ENCODE measurements around the gene PRKCB. TPM values are rescaled to one million over a fixed set of nuclear protein-coding genes. Genes with fewer than 3 reads are reported as not detected.
A peak's percentile ranks its signal among the peaks of the same experiment; 100 is the strongest.
"Not testable (repeated sequence)": the region's sequence is repeated elsewhere in the genome, so short reads cannot be mapped to it uniquely, and the experiment has no call there.

The PRKCB gene
- total RNA-seq, 2 experiments from 2014 or later = 77.8 to 81.0 TPM

- ChIA-PET CTCF (no interaction called here), POLR2A (no interaction called here)
- no peaks in the 10 kb centered on the region for H3K27me3 Mint-ChIP-seq
- peaks cover 20% of the 10 kb centered on the region for H3K4me1 Mint-ChIP-seq
- no peak overlapping the region for H3K27ac Mint-ChIP-seq
- no peak overlapping the region for H3K4me3 Mint-ChIP-seq
- H3K9me3 Mint-ChIP-seq = no peaks in the 10 kb centered on the region
- peaks cover 21% of the 10 kb centered on the region for H3K36me3 Mint-ChIP-seq (ENCODE audit: low read depth)
- DNase-seq = no peak
These were observed 166.8 kb downstream of the PRKCB start for GRCh38 chr16:24002619-24003018.

GRCh38 chr16:24005577-24005976 lies 169.8 kb downstream of the PRKCB start:
- no peaks in the 10 kb centered on the region for H3K9me3 Mint-ChIP-seq
- H3K27ac Mint-ChIP-seq = no peak overlapping the region
- no peak for DNase-seq
- ChIA-PET CTCF (interaction anchor here (0.9 to 1.2 kb wide), 2 partner anchors 22 to 198 kb away, joined by 3 read pairs; no protein-coding TSS in a partner anchor), POLR2A (no interaction called here)
- no peak overlapping the region for H3K4me3 Mint-ChIP-seq
- peaks cover 26% of the 10 kb centered on the region for H3K4me1 Mint-ChIP-seq
- peaks cover 10% of the 10 kb centered on the region for H3K36me3 Mint-ChIP-seq (ENCODE audit: low read depth)
- no peaks in the 10 kb centered on the region for H3K27me3 Mint-ChIP-seq

- CTCF ChIA-PET = interaction anchor here (1.5 kb wide), 1 partner anchor 29 kb away, joined by 4 read pairs; no protein-coding TSS in a partner anchor
- DNase-seq = no peak
- Mint-ChIP-seq H3K36me3 (ENCODE audit: low read depth) (peaks cover 9% of the 10 kb centered on the region), H3K27me3 (no peaks in the 10 kb centered on the region), H3K4me1 (peaks cover 37% of the 10 kb centered on the region), H3K27ac (no peak overlapping the region), H3K9me3 (no peaks in the 10 kb centered on the region), H3K4me3 (no peak overlapping the region)
- POLR2A ChIA-PET = no interaction called here
These were observed 171.6 kb downstream of the PRKCB start for GRCh38 chr16:24007391-24007790.

GRCh38 chr16:24007934-24008333 lies 172.2 kb downstream of the PRKCB start:
- POLR2A ChIA-PET = no interaction called here
- Mint-ChIP-seq H3K27me3 (no peaks in the 10 kb centered on the region), H3K4me1 (peaks cover 42% of the 10 kb centered on the region), H3K36me3 (ENCODE audit: low read depth) (peaks cover 8% of the 10 kb centered on the region), H3K9me3 (no peaks in the 10 kb centered on the region), H3K4me3 (no peak overlapping the region), H3K27ac (no peak overlapping the region)
- CTCF ChIA-PET = interaction anchor here (0.7 kb wide), 1 partner anchor 18 kb away, joined by 4 read pairs; no protein-coding TSS in a partner anchor
- no peak for DNase-seq

- Mint-ChIP-seq H3K36me3 (ENCODE audit: low read depth) (peaks cover 5% of the 10 kb centered on the region), H3K27ac (no peak overlapping the region), H3K27me3 (no peaks in the 10 kb centered on the region), H3K4me3 (no peak overlapping the region), H3K4me1 (peaks cover 53% of the 10 kb centered on the region), H3K9me3 (no peaks in the 10 kb centered on the region)
- no peak for DNase-seq
- ChIA-PET CTCF (interaction anchor here (0.6 to 2.2 kb wide), 4 partner anchors 19 to 387 kb away, joined by 4 to 11 read pairs (median 8); no protein-coding TSS in a partner anchor), POLR2A (no interaction called here)
These were observed 173.3 kb downstream of the PRKCB start for GRCh38 chr16:24009098-24009497.

GRCh38 chr16:24009955-24010354 lies 174.2 kb downstream of the PRKCB start:
- peaks cover 5% of the 10 kb centered on the region for H3K36me3 Mint-ChIP-seq (ENCODE audit: low read depth)
- peaks cover 58% of the 10 kb centered on the region for H3K4me1 Mint-ChIP-seq
- no peaks in the 10 kb centered on the region for H3K27me3 Mint-ChIP-seq
- CTCF ChIA-PET = interaction anchor here (0.6 to 2.2 kb wide), 18 partner anchors 19 to 243 kb away, joined by 3 to 11 read pairs (median 4); no protein-coding TSS in a partner anchor
- DNase-seq = no peak
- POLR2A ChIA-PET = no interaction called here
- H3K4me3 Mint-ChIP-seq = no peak overlapping the region
- no peak overlapping the region for H3K27ac Mint-ChIP-seq
- H3K9me3 Mint-ChIP-seq = no peaks in the 10 kb centered on the region

- Mint-ChIP-seq H3K36me3 (ENCODE audit: low read depth) (peaks cover 5% of the 10 kb centered on the region), H3K4me3 (no peak overlapping the region), H3K9me3 (no peaks in the 10 kb centered on the region), H3K4me1 (peaks cover 60% of the 10 kb centered on the region), H3K27me3 (no peaks in the 10 kb centered on the region), H3K27ac (no peak overlapping the region)
- CTCF ChIA-PET = interaction anchor here (0.6 to 2.2 kb wide), 18 partner anchors 26 to 505 kb away, joined by 3 to 11 read pairs (median 4); no protein-coding TSS in a partner anchor
- POLR2A ChIA-PET = no interaction called here
- peak; percentile 88 for DNase-seq
These were observed 174.8 kb downstream of the PRKCB start for GRCh38 chr16:24010440-24011089.

- Mint-ChIP-seq H3K9me3 (no peaks in the 10 kb centered on the region), H3K4me1 (peaks cover 56% of the 10 kb centered on the region), H3K27ac (no peak overlapping the region), H3K4me3 (no peak overlapping the region), H3K27me3 (no peaks in the 10 kb centered on the region), H3K36me3 (ENCODE audit: low read depth) (no peaks in the 10 kb centered on the region)
- CTCF ChIA-PET = interaction anchor here (0.9 to 2.2 kb wide), 3 partner anchors 206 to 505 kb away, joined by 3 to 11 read pairs (median 5); no protein-coding TSS in a partner anchor
- DNase-seq = no peak
- POLR2A ChIA-PET = no interaction called here
These were observed 175.5 kb downstream of the PRKCB start for GRCh38 chr16:24011237-24011636.

- Mint-ChIP-seq H3K9me3 (no peaks in the 10 kb centered on the region), H3K27me3 (no peaks in the 10 kb centered on the region), H3K4me1 (peaks cover 60% of the 10 kb centered on the region), H3K4me3 (no peak overlapping the region), H3K36me3 (ENCODE audit: low read depth) (peaks cover 3% of the 10 kb centered on the region), H3K27ac (peak overlapping the region; percentile 94)
- ChIA-PET CTCF (no interaction called here), POLR2A (no interaction called here)
- DNase-seq = no peak
These were observed 177.4 kb downstream of the PRKCB start for GRCh38 chr16:24013054-24013636.

- H3K36me3 Mint-ChIP-seq (ENCODE audit: low read depth) = peaks cover 3% of the 10 kb centered on the region
- DNase-seq = peak; percentile 71
- peak overlapping the region; percentile 51 for H3K4me3 Mint-ChIP-seq
- CTCF ChIA-PET = interaction anchor here (1.4 to 2.8 kb wide), 2 partner anchors 152 to 211 kb away, joined by 3 to 12 read pairs; no protein-coding TSS in a partner anchor
- POLR2A ChIA-PET = no interaction called here
- H3K4me1 Mint-ChIP-seq = peaks cover 58% of the 10 kb centered on the region
- H3K9me3 Mint-ChIP-seq = no peaks in the 10 kb centered on the region
- H3K27me3 Mint-ChIP-seq = no peaks in the 10 kb centered on the region
- H3K27ac Mint-ChIP-seq = peak overlapping the region; percentile 94
These were observed 178.3 kb downstream of the PRKCB start for GRCh38 chr16:24013864-24014645.

GRCh38 chr16:24014955-24015354 lies 179.2 kb downstream of the PRKCB start:
- H3K9me3 Mint-ChIP-seq; H3K36me3 Mint-ChIP-seq (ENCODE audit: low read depth); POLR2A ChIA-PET; H3K4me3 Mint-ChIP-seq; DNase-seq; H3K27me3 Mint-ChIP-seq: not testable (repeated sequence)
- peak overlapping the region; percentile 62 for H3K27ac Mint-ChIP-seq
- CTCF ChIA-PET = interaction anchor here (0.9 to 2.8 kb wide), 5 partner anchors 11 to 214 kb away, joined by 3 to 12 read pairs (median 4); no protein-coding TSS in a partner anchor
- H3K4me1 Mint-ChIP-seq = peaks cover 57% of the 10 kb centered on the region

- Mint-ChIP-seq H3K27me3 (no peaks in the 10 kb centered on the region), H3K9me3 (no peaks in the 10 kb centered on the region), H3K27ac (no peak overlapping the region), H3K36me3 (ENCODE audit: low read depth) (peaks cover 3% of the 10 kb centered on the region), H3K4me3 (no peak overlapping the region), H3K4me1 (peaks cover 54% of the 10 kb centered on the region)
- POLR2A ChIA-PET = interaction anchor here (0.7 kb wide), 1 partner anchor 340 kb away, joined by 3 read pairs; no protein-coding TSS in a partner anchor
- CTCF ChIA-PET = interaction anchor here (0.9 to 2.8 kb wide), 6 partner anchors 10 to 222 kb away, joined by 3 to 12 read pairs (median 4); no protein-coding TSS in a partner anchor
- DNase-seq = no peak
These were observed 180.1 kb downstream of the PRKCB start for GRCh38 chr16:24015923-24016322.

GRCh38 chr16:24018485-24018884 lies 182.7 kb downstream of the PRKCB start:
- Mint-ChIP-seq H3K4me1 (peaks cover 44% of the 10 kb centered on the region), H3K4me3 (no peak overlapping the region), H3K27ac (no peak overlapping the region), H3K27me3 (no peaks in the 10 kb centered on the region), H3K36me3 (ENCODE audit: low read depth) (peaks cover 3% of the 10 kb centered on the region), H3K9me3 (no peaks in the 10 kb centered on the region)
- ChIA-PET POLR2A (no interaction called here), CTCF (no interaction called here)
- DNase-seq = no peak

All from activated CD4-positive, alpha-beta T cell treated with anti-CD3 and anti-CD28 coated beads, Interleukin-2, amount 10 ng/mL, durations not matched to agents 7 days and 5 days (primary cell).